ENCODE results near the gene SORCS2.

DNA sequence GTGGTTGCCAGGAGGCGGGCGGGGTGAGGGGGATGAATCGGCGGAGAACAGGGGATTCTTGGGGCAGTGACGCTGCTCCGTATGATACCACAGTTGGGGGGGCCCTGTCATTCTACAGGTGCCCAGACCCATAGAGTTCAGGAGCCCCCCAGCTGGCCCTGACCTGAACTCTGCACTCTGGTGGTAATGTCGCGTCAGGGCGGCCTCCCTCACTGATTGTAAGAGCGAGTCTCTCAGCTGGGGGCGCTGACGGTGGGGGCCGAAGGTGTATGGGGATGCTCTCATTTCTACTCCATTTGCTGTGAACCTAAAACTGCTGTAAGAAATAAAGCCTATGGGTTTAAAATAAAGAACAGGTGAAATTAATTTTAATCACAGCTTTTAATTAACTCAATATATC is 334.2 kb downstream of the SORCS2 start:
- TF ChIP-seq, protein P1, sequence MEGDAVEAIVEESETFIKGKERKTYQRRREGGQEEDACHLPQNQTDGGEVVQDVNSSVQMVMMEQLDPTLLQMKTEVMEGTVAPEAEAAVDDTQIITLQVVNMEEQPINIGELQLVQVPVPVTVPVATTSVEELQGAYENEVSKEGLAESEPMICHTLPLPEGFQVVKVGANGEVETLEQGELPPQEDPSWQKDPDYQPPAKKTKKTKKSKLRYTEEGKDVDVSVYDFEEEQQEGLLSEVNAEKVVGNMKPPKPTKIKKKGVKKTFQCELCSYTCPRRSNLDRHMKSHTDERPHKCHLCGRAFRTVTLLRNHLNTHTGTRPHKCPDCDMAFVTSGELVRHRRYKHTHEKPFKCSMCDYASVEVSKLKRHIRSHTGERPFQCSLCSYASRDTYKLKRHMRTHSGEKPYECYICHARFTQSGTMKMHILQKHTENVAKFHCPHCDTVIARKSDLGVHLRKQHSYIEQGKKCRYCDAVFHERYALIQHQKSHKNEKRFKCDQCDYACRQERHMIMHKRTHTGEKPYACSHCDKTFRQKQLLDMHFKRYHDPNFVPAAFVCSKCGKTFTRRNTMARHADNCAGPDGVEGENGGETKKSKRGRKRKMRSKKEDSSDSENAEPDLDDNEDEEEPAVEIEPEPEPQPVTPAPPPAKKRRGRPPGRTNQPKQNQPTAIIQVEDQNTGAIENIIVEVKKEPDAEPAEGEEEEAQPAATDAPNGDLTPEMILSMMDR (IDR thresholded peaks at IDR 0.05; ENCODE audit: low read depth, low read length) = peak; percentile 3
- TF ChIP-seq POLR2A (IDR thresholded peaks at IDR 0.05; ENCODE audit: extremely low read depth, insufficient read length) = no peak
